Panc1 (cell line): ENCODE results near the gene COL6A5. TPM values are rescaled to one million over a fixed set of nuclear protein-coding genes. Genes with fewer than 3 reads are reported as not detected.

Experiments used
- ATAC-seq: fragments of 200-7000 bp; cut with Tn5 transposase; 2 replicates; pipeline ENCODE4 v1.9.1; 2020; ENCODE audit warnings: mild to moderate bottlenecking, moderate library complexity
- BruUV-seq: library from RNA; stranded (reverse); fragments of 400-500 nt; replicated peaks from 2 replicates; lab custom pipeline; 2021; lab: Mats Ljungman, UMichigan
- CTCF ChIA-PET: fragments of 300-600 bp; sonication (Branson Sonifier 250); formaldehyde crosslinking; loops from one replicate; lab custom pipeline; 2022; ENCODE audit warnings: antibody characterized with exemption; lab: Charles Lee
- POLR2A ChIA-PET: fragments of 300-600 bp; sonication (Branson Sonifier 250); formaldehyde crosslinking; loops from one replicate; lab custom pipeline; 2022; ENCODE audit warnings: antibody characterized with exemption; lab: Charles Lee
- DNase-seq: peaks from one replicate; pipeline ENCODE4 v3.0.0-alpha.2; 2010; ENCODE audit warnings: low read depth, low spot score
- H3K27ac ChIP-seq: 2 replicates; pipeline ENCODE4 v1.5.1; 2011; ENCODE audit warnings: mild to moderate bottlenecking, low read length, inconsistent platforms
- H3K27me3 ChIP-seq: fragments of 200-500 bp; sonication (Bioruptor generic); 2 replicates; pipeline ENCODE4 v1.6.0; 2014; ENCODE audit warnings: low read length, inconsistent platforms; ENCODE audit not compliant: control insufficient read depth, insufficient read depth
- H3K36me3 ChIP-seq: fragments of 200-500 bp; sonication (Bioruptor generic); 2 replicates; pipeline ENCODE4 v1.5.1; 2014; ENCODE audit warnings: inconsistent platforms, mild to moderate bottlenecking, low read length, moderate library complexity; ENCODE audit not compliant: control insufficient read depth, insufficient read depth
- H3K4me1 ChIP-seq: 2 replicates; pipeline ENCODE4 v1.5.1; 2011; ENCODE audit warnings: inconsistent platforms, mild to moderate bottlenecking, low read length, moderate library complexity; ENCODE audit not compliant: control insufficient read depth, insufficient read depth
- H3K4me3 ChIP-seq, 2 experiments: 2 replicates each; pipeline ENCODE4 v1.5.1; 2011 to 2012; ENCODE audit warnings: low read depth in 2 of 2, low read length in 2 of 2, mild to moderate bottlenecking in 2 of 2, inconsistent platforms in 1 of 2, moderate library complexity in 1 of 2
- H3K9me3 ChIP-seq: fragments of 200-500 bp; sonication (Bioruptor generic); 2 replicates; pipeline ENCODE4 v1.5.1; 2014; ENCODE audit warnings: low read depth, mild to moderate bottlenecking, inconsistent platforms, low read length, moderate library complexity; ENCODE audit not compliant: control insufficient read depth, insufficient read depth
- CTCF ChIP-seq: fragments of 450-650 bp; IDR thresholded peaks from 2 replicates; pipeline ENCODE4 v1.5.1; 2017; ENCODE audit warnings: mild to moderate bottlenecking
- POLR2AphosphoS5 ChIP-seq: IDR thresholded peaks from 2 replicates; pipeline ENCODE4 v1.6.1; 2012; ENCODE audit warnings: mild to moderate bottlenecking, low read depth, low read length, moderate library complexity
- REST ChIP-seq, 2 experiments: IDR thresholded peaks; 2 replicates each; pipeline ENCODE4 v1.6.1; 2011 to 2012; ENCODE audit warnings: low read depth in 2 of 2, control low read depth in 1 of 2, low read length in 1 of 2, mild to moderate bottlenecking in 1 of 2, moderate library complexity in 1 of 2; ENCODE audit not compliant: insufficient read depth in 1 of 2
- SIN3A ChIP-seq: IDR thresholded peaks from 2 replicates; pipeline ENCODE4 v1.6.1; 2012; ENCODE audit warnings: low read depth, mild to moderate bottlenecking, low read length, moderate library complexity, borderline replicate concordance; ENCODE audit not compliant: insufficient read depth
- TCF7L2 ChIP-seq: IDR thresholded peaks from 2 replicates; pipeline ENCODE4 v1.6.1; 2011; ENCODE audit warnings: mild to moderate bottlenecking, low read depth, low read length, inconsistent platforms
- in situ Hi-C: cut with HindIII; loops from 2 replicates; pipeline ENCODE4 v1.10.0; 2016; ENCODE audit warnings: low sequenced_read_pairs, low pct_unique_long_range_greater_than_20kb
- intact Hi-C: fragments of 100-400 bp; cut with micrococcal nuclease; formaldehyde crosslinking; loops from one replicate; pipeline ENCODE4 v1.10.0; 2022; ENCODE audit not compliant: unreplicated experiment
- total RNA-seq: library from RNA; stranded (reverse); gene quantifications from one replicate; pipeline ENCODE4 v1.2.1, GENCODE V29; 2021; ENCODE audit not compliant: unreplicated experiment

Gene COL6A5
- total RNA-seq, 1 experiment from 2014 or later, result not detected

- Histone ChIP-seq H3K4me3 (no peak overlapping the region), H3K27ac (no peak overlapping the region), H3K27me3 (peaks cover 20% of the 10 kb centered on the region; the same call in 1 of the 2 replicates), H3K36me3 (no peaks in the 10 kb centered on the region), H3K4me1 (no peaks in the 10 kb centered on the region), H3K9me3 (no peaks in the 10 kb centered on the region)
- ChIA-PET CTCF (no interaction called here), POLR2A (no interaction called here)
- no peak for DNase-seq
- intact Hi-C loops, result no loop called here
- in situ Hi-C loops, result no loop called here
- no peak for ATAC-seq
- TF ChIP-seq SIN3A, result no peak
- no peak for TF ChIP-seq CTCF
- no peak for TF ChIP-seq POLR2AphosphoS5
- TF ChIP-seq REST (IDR thresholded peaks at IDR 0.05; ENCODE audit: insufficient read depth in 1 of 2, low read depth in 2 of 2, low read length in 1 of 2), result no peak
- no peak for TF ChIP-seq TCF7L2
- BruUV-seq, result no TSS peak
Measured at GRCh38 chr3:130506031-130506430, 160.6 kb downstream of the COL6A5 start.

- Histone ChIP-seq H3K27me3 (peaks cover 15% of the 10 kb centered on the region; the same call in 1 of the 2 replicates), H3K27ac (no peak overlapping the region), H3K9me3 (no peaks in the 10 kb centered on the region), H3K4me3 (no peak overlapping the region), H3K36me3 (no peaks in the 10 kb centered on the region), H3K4me1 (no peaks in the 10 kb centered on the region)
- no TSS peak for BruUV-seq
- in situ Hi-C loops (no loop called here), intact Hi-C loops (no loop called here)
- POLR2A ChIA-PET, result no interaction called here
- ATAC-seq (no peak), DNase-seq (no peak)
- no peak for TF ChIP-seq SIN3A
- TF ChIP-seq CTCF, result no peak
- no peak for TF ChIP-seq TCF7L2
- no peak for TF ChIP-seq REST (IDR thresholded peaks at IDR 0.05; ENCODE audit: insufficient read depth in 1 of 2, low read depth in 2 of 2, low read length in 1 of 2)
- no peak for TF ChIP-seq POLR2AphosphoS5
- CTCF ChIA-PET, result no interaction called here
Measured at GRCh38 chr3:130507746-130508145, 162.3 kb downstream of the COL6A5 start.
